Measurements from ENCODE around the gene INPP4B. TPM values are rescaled to one million over a fixed set of nuclear protein-coding genes. Genes with fewer than 3 reads are reported as not detected.
"Not testable (repeated sequence)": the region's sequence is repeated elsewhere in the genome, so short reads cannot be mapped to it uniquely, and the experiment has no call there.

Gene INPP4B
- total and polyA plus RNA-seq, 7 donors = 4.2 to 27.3 (median 17.2) TPM

GRCh38 chr4:142656178-142656577, 189.9 kb downstream of the INPP4B start:
- H3K9me3 ChIP-seq = peaks cover 18 to 55% (median 35%) of the 10 kb centered on the region in 4 donors
- H3K4me3 ChIP-seq = no peak overlapping the region
- intact Hi-C loops (cut with DNase I) = no loop called here
- H3K27ac ChIP-seq = no peak overlapping the region
- no peaks in the 10 kb centered on the region for H3K36me3 ChIP-seq
- no peaks in the 10 kb centered on the region for H3K4me1 ChIP-seq
- no peak for TF ChIP-seq POLR2A (IDR thresholded peaks at IDR 0.05)
- TF ChIP-seq POLR2AphosphoS5 (IDR thresholded peaks at IDR 0.05) = no peak
- TF ChIP-seq EP300 (IDR thresholded peaks at IDR 0.05) = no peak
- TF ChIP-seq CTCF (IDR thresholded peaks at IDR 0.05) = no peak
- no peak for DNase-seq
- 84 to 95% methylated on average over 5 of the region's 5 CpGs for WGBS, 2 donors
- no peaks in the 10 kb centered on the region for H3K27me3 ChIP-seq

- no peaks in the 10 kb centered on the region for H3K36me3 ChIP-seq
- DNase-seq = no peak
- intact Hi-C loops (cut with DNase I) = no loop called here
- H3K9me3 ChIP-seq = peaks cover 0 to 14% (median 10%) of the 10 kb centered on the region in 4 donors
- WGBS, 2 donors = 90 to 93% methylated on average over 5 of the region's 5 CpGs
- no peak overlapping the region for H3K4me3 ChIP-seq
- TF ChIP-seq EP300 (IDR thresholded peaks at IDR 0.05) = no peak
- TF ChIP-seq POLR2A (IDR thresholded peaks at IDR 0.05) = no peak
- no peak for TF ChIP-seq CTCF (IDR thresholded peaks at IDR 0.05)
- no peak for TF ChIP-seq POLR2AphosphoS5 (IDR thresholded peaks at IDR 0.05)
- no peaks in the 10 kb centered on the region for H3K4me1 ChIP-seq
- no peaks in the 10 kb centered on the region for H3K27me3 ChIP-seq
- H3K27ac ChIP-seq = no peak overlapping the region
Observed at GRCh38 chr4:142648378-142648777, 197.7 kb downstream of the INPP4B start.

GRCh38 chr4:142645475-142646108, 200.5 kb downstream of the INPP4B start:
- intact Hi-C loops (cut with DNase I) = no loop called here

GRCh38 chr4:142644628-142645027, 201.5 kb downstream of the INPP4B start:
- H3K4me3 ChIP-seq; H3K27me3 ChIP-seq; H3K4me1 ChIP-seq; H3K36me3 ChIP-seq; DNase-seq; H3K27ac ChIP-seq; intact Hi-C loops (cut with DNase I); H3K9me3 ChIP-seq: not testable (repeated sequence)
- 87 to 93% methylated on average over 1 of the region's 1 CpG for WGBS, 2 donors

More at GRCh38 chr4:142645475-142646108, 200.5 kb downstream of the INPP4B start:
- Histone ChIP-seq H3K27ac (no peak overlapping the region), H3K4me1 (no peaks in the 10 kb centered on the region), H3K9me3 (peaks cover 0 to 5% (median 2%) of the 10 kb centered on the region in 4 donors), H3K4me3 (no peak overlapping the region), H3K27me3 (no peaks in the 10 kb centered on the region), H3K36me3 (no peaks in the 10 kb centered on the region)
- no peak for TF ChIP-seq CTCF (IDR thresholded peaks at IDR 0.05)
- TF ChIP-seq EP300 (IDR thresholded peaks at IDR 0.05) = no peak
- TF ChIP-seq POLR2AphosphoS5 (IDR thresholded peaks at IDR 0.05) = no peak
- no peak for TF ChIP-seq POLR2A (IDR thresholded peaks at IDR 0.05)
- DNase-seq = no peak
- WGBS, 2 donors = 49 to 79% methylated on average over 4 of the region's 4 CpGs

- no peak for DNase-seq
- Histone ChIP-seq H3K4me3 (no peak overlapping the region), H3K27me3 (no peaks in the 10 kb centered on the region), H3K4me1 (no peaks in the 10 kb centered on the region), H3K36me3 (no peaks in the 10 kb centered on the region), H3K27ac (no peak overlapping the region), H3K9me3 (peaks cover 0 to 2% (median under 1%) of the 10 kb centered on the region in 4 donors)
- no peak for TF ChIP-seq POLR2A (IDR thresholded peaks at IDR 0.05)
- TF ChIP-seq EP300 (IDR thresholded peaks at IDR 0.05) = no peak
- no peak for TF ChIP-seq CTCF (IDR thresholded peaks at IDR 0.05)
- TF ChIP-seq POLR2AphosphoS5 (IDR thresholded peaks at IDR 0.05) = no peak
- intact Hi-C loops (cut with DNase I) = no loop called here
- 96 to 100% methylated on average over 2 of the region's 2 CpGs for WGBS, 2 donors
Observed at GRCh38 chr4:142637614-142638013, 208.5 kb downstream of the INPP4B start.
